Progenitor cell of endocrine pancreas (in vitro differentiated cells): Measurements from ENCODE around the gene TTC9B. TPM values are rescaled to one million over a fixed set of nuclear protein-coding genes. Genes with fewer than 3 reads are reported as not detected.

Source experiments
- DNase-seq: peaks from one replicate; pipeline ENCODE4 v3.0.0; 2021; ENCODE audit warnings: low spot score; ENCODE audit not compliant: unreplicated experiment
- H3K27ac Mint-ChIP-seq: 2 replicates; pipeline ENCODE4 v1.8.0; 2021; ENCODE audit warnings: mild to moderate bottlenecking, moderate library complexity, mixed read lengths
- H3K27me3 Mint-ChIP-seq: 2 replicates; pipeline ENCODE4 v1.8.0; 2021; ENCODE audit warnings: mixed read lengths
- H3K36me3 Mint-ChIP-seq: 2 replicates; pipeline ENCODE4 v1.8.0; 2022; ENCODE audit warnings: mixed read lengths; ENCODE audit not compliant: insufficient read depth
- H3K4me1 Mint-ChIP-seq: 2 replicates; pipeline ENCODE4 v1.8.0; 2021; ENCODE audit warnings: low read depth, mixed read lengths
- H3K4me3 Mint-ChIP-seq: 2 replicates; pipeline ENCODE4 v1.8.0; 2021; ENCODE audit warnings: low read depth, mild to moderate bottlenecking, moderate library complexity, mixed read lengths
- H3K9me3 Mint-ChIP-seq: 2 replicates; pipeline ENCODE4 v1.8.0; 2021; ENCODE audit warnings: low read depth, mixed read lengths
- total RNA-seq: library from RNA; stranded (reverse); gene quantifications from 2 replicates; pipeline ENCODE4 v1.2.1, GENCODE V29; 2021
- TF ChIP-seq, protein P1 (sequence below): fragments of 200-600 bp; sonication (generic); IDR thresholded peaks from one replicate; pipeline ENCODE4 v1.5.0; 2021; ENCODE audit warnings: antibody characterized with exemption, mild to moderate bottlenecking; ENCODE audit not compliant: unreplicated experiment

The TTC9B gene
- total RNA-seq, 1 donor from 2014 or later: not detected

DNA sequence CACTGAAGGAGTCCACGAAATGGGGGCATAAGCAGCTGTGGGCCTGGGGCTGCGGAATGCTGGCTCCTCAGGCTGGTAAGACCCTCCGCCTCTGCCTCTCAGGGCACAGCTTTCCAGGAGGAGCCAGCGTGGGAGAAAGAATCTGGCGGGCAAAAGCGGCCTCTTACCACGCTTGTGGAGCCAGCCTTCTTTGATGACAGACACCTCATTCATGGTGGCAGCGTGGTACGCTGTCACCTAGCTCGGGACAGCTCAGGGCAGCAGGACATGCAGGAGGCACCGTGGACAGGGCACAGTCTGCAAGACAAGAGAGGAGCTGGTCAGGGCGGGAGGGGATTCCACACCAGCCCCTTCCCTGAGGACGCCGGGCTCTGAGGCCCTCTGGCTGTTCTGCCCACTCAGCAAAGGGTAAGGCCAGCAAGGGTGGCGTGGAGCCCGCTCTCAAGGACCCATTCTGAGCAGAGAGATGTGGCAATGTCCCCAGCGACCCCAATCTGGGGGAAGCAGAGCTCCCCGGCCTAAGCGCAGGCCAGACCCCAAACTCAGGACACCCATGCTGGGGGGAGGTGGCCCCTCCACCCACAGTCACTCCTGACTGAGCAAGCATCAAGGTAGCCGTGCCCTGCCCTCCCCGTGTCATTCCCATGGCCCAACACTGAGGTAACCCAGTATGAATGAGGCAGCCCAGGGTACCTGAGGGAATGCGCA is 47.0 kb upstream of the TTC9B start:
- Mint-ChIP-seq H3K27ac (no peak overlapping the region), H3K36me3 (peaks cover 13% of the 10 kb centered on the region), H3K27me3 (no peaks in the 10 kb centered on the region), H3K4me1 (no peaks in the 10 kb centered on the region), H3K9me3 (no peaks in the 10 kb centered on the region), H3K4me3 (no peak overlapping the region)
- DNase-seq: no peak
- TF ChIP-seq, protein P1, sequence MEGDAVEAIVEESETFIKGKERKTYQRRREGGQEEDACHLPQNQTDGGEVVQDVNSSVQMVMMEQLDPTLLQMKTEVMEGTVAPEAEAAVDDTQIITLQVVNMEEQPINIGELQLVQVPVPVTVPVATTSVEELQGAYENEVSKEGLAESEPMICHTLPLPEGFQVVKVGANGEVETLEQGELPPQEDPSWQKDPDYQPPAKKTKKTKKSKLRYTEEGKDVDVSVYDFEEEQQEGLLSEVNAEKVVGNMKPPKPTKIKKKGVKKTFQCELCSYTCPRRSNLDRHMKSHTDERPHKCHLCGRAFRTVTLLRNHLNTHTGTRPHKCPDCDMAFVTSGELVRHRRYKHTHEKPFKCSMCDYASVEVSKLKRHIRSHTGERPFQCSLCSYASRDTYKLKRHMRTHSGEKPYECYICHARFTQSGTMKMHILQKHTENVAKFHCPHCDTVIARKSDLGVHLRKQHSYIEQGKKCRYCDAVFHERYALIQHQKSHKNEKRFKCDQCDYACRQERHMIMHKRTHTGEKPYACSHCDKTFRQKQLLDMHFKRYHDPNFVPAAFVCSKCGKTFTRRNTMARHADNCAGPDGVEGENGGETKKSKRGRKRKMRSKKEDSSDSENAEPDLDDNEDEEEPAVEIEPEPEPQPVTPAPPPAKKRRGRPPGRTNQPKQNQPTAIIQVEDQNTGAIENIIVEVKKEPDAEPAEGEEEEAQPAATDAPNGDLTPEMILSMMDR: no peak

DNA sequence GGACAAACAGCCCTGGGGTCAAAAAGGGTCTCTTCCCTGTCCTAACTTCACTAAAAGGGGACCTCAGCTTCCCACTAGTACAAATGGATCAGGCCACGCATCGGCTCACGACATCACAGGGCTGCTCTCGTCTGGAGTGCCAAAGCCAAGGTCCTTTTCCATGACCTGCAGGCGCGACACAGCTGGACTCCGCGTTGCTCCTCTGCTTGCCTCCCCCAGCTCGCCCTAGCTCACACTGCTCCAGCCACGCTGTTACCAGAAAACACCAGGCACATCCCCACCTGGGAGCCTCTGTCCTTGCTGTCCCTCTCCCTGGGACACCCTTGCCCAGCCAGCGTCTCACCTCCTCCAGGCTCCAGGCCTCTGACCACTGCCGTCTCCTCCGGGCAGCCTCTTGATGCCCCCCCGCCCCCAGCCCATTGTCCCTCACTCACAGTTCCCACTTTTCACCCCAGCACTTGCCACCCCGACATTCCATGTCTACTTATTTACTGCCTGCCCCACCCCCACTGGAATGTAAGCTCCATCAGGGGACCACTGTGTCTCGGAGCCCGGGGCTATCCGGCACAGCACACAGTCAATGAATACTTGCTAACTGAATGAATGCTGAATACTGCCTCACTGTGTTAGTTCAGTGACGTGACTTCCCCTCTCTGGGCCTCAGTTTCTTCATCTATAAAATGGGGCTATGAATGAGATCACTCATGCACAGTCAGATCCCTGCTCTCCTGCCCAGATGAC is 46.3 kb upstream of the TTC9B start:
- no peak overlapping the region for H3K4me3 Mint-ChIP-seq
- H3K9me3 Mint-ChIP-seq: no peaks in the 10 kb centered on the region
- DNase-seq: no peak

DNA sequence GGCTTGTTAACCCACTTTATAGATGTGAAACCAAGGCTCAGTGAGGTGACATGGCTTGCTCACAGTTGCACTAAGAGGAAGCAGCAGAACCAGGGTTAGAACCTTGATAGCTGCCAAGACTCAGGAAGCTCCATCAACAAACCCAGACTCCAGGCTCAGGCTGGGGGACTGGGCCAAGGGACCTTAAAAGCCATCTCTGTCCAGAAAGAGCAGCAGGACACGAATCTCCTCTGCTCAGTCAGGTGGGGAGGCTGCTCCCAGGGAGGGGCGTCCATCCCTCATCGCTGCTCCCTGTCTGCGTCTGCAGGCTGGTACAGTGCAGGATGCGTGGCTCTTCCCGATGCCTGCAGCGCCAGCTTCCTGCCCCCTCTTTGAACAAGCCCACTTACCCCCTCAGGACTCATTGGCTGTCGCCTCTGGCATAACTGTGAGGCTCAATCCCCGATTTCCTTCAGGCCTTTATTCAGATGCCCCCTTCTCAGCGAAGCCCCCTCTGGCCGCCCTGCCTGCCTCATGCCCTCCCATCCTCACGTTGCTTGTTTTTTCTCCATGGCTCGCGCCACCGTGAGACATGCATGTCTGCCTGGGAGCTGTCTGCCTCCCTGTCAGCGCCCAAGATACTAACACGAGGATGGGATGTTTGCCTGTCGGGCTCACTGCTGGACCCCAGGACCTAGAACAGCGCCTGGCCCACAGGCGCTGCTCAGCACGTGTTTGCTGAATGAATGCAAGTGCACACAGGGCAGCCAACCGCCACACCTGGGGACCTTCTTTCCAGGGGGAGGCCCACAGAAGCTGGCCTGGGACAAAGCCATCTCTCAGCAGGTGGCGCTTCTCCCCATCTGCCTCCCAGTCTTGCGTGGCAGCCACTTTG is 45.5 kb upstream of the TTC9B start:
- no peaks in the 10 kb centered on the region for H3K4me1 Mint-ChIP-seq
- no peak overlapping the region for H3K27ac Mint-ChIP-seq
- TF ChIP-seq, protein P1: no peak
- H3K4me3 Mint-ChIP-seq: no peak overlapping the region
- no peaks in the 10 kb centered on the region for H3K9me3 Mint-ChIP-seq
- H3K36me3 Mint-ChIP-seq: peaks cover 15% of the 10 kb centered on the region
- no peak for DNase-seq
- no peaks in the 10 kb centered on the region for H3K27me3 Mint-ChIP-seq

More for the DNA sequence above, 46.3 kb upstream of the TTC9B start:
- TF ChIP-seq, protein P1: no peak
- Mint-ChIP-seq H3K4me1 (no peaks in the 10 kb centered on the region), H3K27ac (no peak overlapping the region), H3K27me3 (no peaks in the 10 kb centered on the region), H3K36me3 (peaks cover 15% of the 10 kb centered on the region)

DNA sequence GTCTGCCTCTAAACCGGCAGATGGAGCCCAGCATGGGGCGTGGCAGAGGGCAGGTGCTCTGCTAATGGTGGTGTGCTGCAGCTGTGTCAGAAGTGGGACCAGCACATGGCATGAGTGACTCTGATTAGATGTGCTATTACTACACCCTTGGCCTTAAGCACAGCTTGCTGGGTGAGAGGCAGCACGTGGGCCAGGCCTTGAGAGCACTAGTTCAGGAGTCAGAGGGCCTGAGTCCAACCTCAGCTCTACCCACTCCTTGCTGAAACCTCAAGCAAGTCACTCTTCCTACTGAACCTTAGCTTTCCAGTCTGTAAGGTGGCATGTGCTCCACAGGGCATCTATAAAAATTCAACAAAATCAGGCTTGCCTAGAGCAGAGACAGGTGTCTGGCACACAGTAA is 44.2 kb upstream of the TTC9B start:
- TF ChIP-seq, protein P1: no peak
- no peaks in the 10 kb centered on the region for H3K4me1 Mint-ChIP-seq
- no peaks in the 10 kb centered on the region for H3K9me3 Mint-ChIP-seq
- H3K27me3 Mint-ChIP-seq: no peaks in the 10 kb centered on the region
- no peak for DNase-seq
- H3K4me3 Mint-ChIP-seq: no peak overlapping the region
- H3K27ac Mint-ChIP-seq: no peak overlapping the region
- H3K36me3 Mint-ChIP-seq: peaks cover 15% of the 10 kb centered on the region

DNA sequence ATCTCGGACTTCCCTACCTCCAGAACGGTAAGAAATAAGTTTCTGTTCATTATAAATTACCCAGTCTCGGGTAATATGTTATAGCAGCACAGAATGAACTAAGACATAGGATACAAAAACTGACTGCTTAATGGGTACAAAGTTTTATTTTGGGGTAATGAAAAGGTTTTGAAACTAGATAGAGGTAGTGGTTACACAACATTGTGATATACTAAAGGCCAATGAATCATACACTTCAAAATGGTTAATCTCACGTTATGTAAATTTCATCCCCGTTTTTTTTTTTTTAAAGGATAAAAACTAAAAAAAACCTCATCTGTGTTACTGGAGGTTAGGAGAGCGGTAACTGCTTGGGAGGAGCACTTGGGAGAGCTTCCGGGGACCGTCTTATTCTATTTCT is 43.4 kb upstream of the TTC9B start:
- H3K27ac Mint-ChIP-seq: no peak overlapping the region
- TF ChIP-seq, protein P1: no peak
- H3K27me3 Mint-ChIP-seq: no peaks in the 10 kb centered on the region
- H3K4me1 Mint-ChIP-seq: no peaks in the 10 kb centered on the region
- DNase-seq: no peak
- no peak overlapping the region for H3K4me3 Mint-ChIP-seq
- no peaks in the 10 kb centered on the region for H3K9me3 Mint-ChIP-seq
- peaks cover 13% of the 10 kb centered on the region for H3K36me3 Mint-ChIP-seq
